ENCODE data around the gene RBBP9.
"Not testable (repeated sequence)": the region's sequence is repeated elsewhere in the genome, so short reads cannot be mapped to it uniquely, and the experiment has no call there.

RBBP9 gene

GRCh38 chr20:18501672-18502071 is 4.6 kb upstream of the RBBP9 start:
- not testable (repeated sequence) for DNase-seq

- no peak for DNase-seq
Measured at GRCh38 chr20:18497603-18498002, 578 bp upstream of the RBBP9 start.

- DNase-seq, result no peak
Measured at GRCh38 chr20:18496042-18496441, 983 bp downstream of the RBBP9 start.

GRCh38 chr20:18488301-18488700 is 8.7 kb downstream of the RBBP9 start:
- no peak for DNase-seq

GRCh38 chr20:18481596-18481995 is 15.4 kb downstream of the RBBP9 start:
- no peak for DNase-seq

GRCh38 chr20:18477821-18478220 is 19.2 kb downstream of the RBBP9 start:
- DNase-seq, result no peak

GRCh38 chr20:18477218-18477617 is 19.8 kb downstream of the RBBP9 start:
- DNase-seq, result no peak

GRCh38 chr20:18466894-18467730 is 29.9 kb downstream of the RBBP9 start, which contains the start of the genes DZANK1 and POLR3F:
Gene DZANK1 (minus strand): TSS chr20:18467030. CDS start chr20:18465358, 1,672 bp downstream.
Gene POLR3F (plus strand): TSS chr20:18467390. CDS start chr20:18467507, 117 bp downstream.
- DNase-seq, result peak; percentile 95 to 98

- peak in 1 of 2 experiments; percentile 82 for DNase-seq
Measured at GRCh38 chr20:18466574-18466893, 30.5 kb downstream of the RBBP9 start.

- DNase-seq, result no peak
Measured at GRCh38 chr20:18465536-18466200, 31.4 kb downstream of the RBBP9 start.

- DNase-seq, result no peak
Measured at GRCh38 chr20:18456600-18456999, 40.4 kb downstream of the RBBP9 start.

GRCh38 chr20:18443886-18444285 is 53.1 kb downstream of the RBBP9 start:
- DNase-seq, result no peak

GRCh38 chr20:18440403-18440802 is 56.6 kb downstream of the RBBP9 start:
- no peak for DNase-seq

GRCh38 chr20:18436847-18437246 is 60.2 kb downstream of the RBBP9 start:
- no peak for DNase-seq
